Neural cell (in vitro differentiated cells): ENCODE measurements around the gene UROC1.

ENCODE experiments used
- CTCF ChIP-seq: fragments of 450-650 bp; IDR thresholded peaks from 2 replicates; pipeline ENCODE4 v1.5.1; 2014; ENCODE audit warnings: antibody characterized with exemption, mild to moderate bottlenecking, moderate library complexity; ENCODE audit not compliant: poor library complexity, severe bottlenecking
- EP300 ChIP-seq: fragments of 450-650 bp; conservative IDR thresholded peaks from 2 replicates; pipeline ENCODE4 v1.6.1; 2014; ENCODE audit warnings: antibody characterized with exemption, mild to moderate bottlenecking, moderate library complexity; ENCODE audit not compliant: poor library complexity, severe bottlenecking
- EZH2 ChIP-seq: fragments of 200-600, 300-800 bp; shearing (Covaris generic), sonication (generic); IDR thresholded peaks from 2 replicates; pipeline ENCODE4 v1.6.1; 2014; ENCODE audit warnings: antibody characterized with exemption, low read length, borderline replicate concordance, mild to moderate bottlenecking; ENCODE audit not compliant: insufficient read depth, poor library complexity, severe bottlenecking
- POLR2AphosphoS5 ChIP-seq: IDR thresholded peaks from 2 replicates; pipeline ENCODE4 v1.6.1; 2012
- RAD21 ChIP-seq: fragments of 450-650 bp; conservative IDR thresholded peaks from 2 replicates; pipeline ENCODE4 v1.6.1; 2014; ENCODE audit warnings: antibody characterized with exemption, mild to moderate bottlenecking, moderate library complexity
- REST ChIP-seq: IDR thresholded peaks from 2 replicates; pipeline ENCODE4 v1.6.1; 2012; ENCODE audit warnings: borderline replicate concordance
- SMC3 ChIP-seq: fragments of 450-650 bp; conservative IDR thresholded peaks from 2 replicates; pipeline ENCODE4 v1.6.1; 2014; ENCODE audit warnings: antibody characterized with exemption, mild to moderate bottlenecking, moderate library complexity; ENCODE audit not compliant: poor library complexity
- TAF1 ChIP-seq: IDR thresholded peaks from 2 replicates; pipeline ENCODE4 v1.6.1; 2012; ENCODE audit warnings: low read depth

DNA sequence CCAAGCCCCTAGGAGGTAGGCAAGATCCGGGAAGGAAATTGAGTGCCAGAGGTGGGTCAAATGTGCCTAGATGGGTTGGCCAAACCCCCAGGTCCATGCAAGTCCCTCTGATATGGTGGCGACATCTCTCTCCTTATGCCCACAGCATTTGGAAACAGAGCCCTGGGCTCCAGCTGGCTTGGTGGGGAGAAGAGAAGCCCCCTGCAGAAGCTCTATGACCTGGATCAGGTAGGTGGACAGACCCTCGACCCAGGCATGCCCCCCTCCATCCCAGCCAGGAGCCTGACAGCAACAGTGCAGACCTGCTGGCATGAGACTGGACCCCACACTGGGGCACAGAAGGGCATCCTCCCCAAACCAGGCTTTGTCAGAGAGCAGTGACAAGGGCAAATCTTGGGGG, 18.6 kb upstream of the UROC1 start:
- TF ChIP-seq CTCF (no peak), RAD21 (no peak), EZH2 (no peak), POLR2AphosphoS5 (no peak), EP300 (no peak), TAF1 (no peak), REST (no peak), SMC3 (no peak)
